Fibroblast of skin of abdomen (primary cell): ENCODE results near the gene STS.

Experiments
- DNase-seq: peaks from one replicate; pipeline ENCODE4 v3.0.0-alpha.2; 2013

The STS gene

DNA sequence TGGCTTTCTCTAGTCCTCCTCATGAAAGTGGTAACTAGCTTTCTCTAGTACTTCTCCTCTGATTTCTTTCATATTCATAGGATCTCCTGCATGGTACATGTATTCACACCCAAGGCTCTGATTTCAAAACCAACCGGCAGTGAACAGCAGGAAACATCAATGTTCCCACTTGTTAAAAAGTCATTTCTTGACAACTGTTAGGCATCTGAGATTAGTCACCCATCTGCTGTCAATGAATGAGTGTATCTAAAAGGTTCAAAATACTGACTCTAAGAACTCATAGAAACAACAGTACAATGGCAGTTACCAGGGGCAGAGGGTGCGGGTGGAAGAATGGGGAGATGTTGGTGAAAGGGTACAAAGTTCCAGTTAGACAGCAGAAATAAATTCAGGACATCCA, 31.9 kb downstream of the STS start:
- no peak for DNase-seq

DNA sequence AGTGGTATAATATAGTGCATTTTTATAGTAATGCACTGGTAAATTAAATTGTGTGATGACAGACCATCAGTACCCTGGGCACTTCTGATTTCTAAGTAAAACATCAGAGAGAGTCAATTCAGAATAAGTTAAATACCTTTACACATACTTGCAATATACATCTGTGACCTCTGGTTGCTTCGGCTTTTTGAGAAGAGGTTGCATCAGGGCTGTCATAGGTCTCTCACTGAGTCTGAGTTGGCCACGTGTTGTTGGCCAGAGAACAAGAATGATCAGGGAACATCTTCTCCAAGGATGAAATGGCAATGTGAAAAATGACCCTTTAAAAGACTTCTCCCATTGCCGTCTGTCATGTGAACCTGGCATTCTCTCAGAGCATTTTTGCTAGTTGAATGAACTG, 37.3 kb downstream of the STS start:
- DNase-seq = peak; percentile 33

GRCh38 chrX:7188672-7189071, 41.2 kb downstream of the STS start:
- no peak for DNase-seq

GRCh38 chrX:7190157-7190556, 42.6 kb downstream of the STS start:
- DNase-seq = no peak

GRCh38 chrX:7191681-7192110, 44.2 kb downstream of the STS start:
- no peak for DNase-seq

DNA sequence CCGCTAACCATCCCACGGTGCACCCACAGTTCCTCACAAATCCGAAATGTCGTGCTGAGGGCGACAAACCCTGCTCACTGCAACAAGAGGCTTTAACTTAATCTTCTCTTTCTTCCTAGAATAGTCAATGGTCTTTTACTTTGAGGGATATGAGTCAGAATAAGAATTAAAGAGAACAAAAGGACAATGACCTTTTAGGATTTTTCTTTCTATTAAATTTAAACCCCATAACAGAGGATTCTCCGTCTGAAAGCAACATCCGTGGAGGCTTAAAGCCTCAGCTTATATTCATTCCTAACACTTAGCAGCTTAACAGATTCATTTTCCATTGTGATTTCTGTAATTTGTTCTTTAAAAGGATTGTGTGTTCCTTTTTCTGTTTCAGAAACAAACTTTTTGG, 45.4 kb downstream of the STS start:
- DNase-seq = no peak

DNA sequence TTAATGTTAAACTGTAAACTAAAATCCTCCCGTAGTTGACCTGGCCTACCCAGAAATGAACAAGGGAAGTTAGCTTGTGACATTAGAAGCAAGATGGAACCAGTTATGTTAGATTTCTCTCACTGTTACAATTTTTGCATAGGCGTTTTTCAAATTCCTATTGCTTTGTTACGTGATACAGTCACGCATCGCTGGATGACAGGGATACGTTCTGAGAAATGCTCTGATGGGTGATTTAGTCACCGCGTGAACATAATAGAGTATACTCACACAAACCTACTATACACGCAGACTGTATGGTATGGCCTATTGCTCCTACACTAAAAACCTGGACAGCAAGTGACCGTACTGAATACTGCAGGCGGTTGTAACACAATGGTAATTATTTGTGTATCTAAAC, 47.1 kb downstream of the STS start:
- no peak for DNase-seq
